CD4-positive, alpha-beta T cell treated with Interleukin-21 for 1 hour (primary cell): ENCODE measurements around the gene SLC22A6.

ENCODE experiments used
- DNase-seq: peaks from one replicate; pipeline ENCODE4 v3.0.0-alpha.2; 2020

The SLC22A6 gene, protein sequence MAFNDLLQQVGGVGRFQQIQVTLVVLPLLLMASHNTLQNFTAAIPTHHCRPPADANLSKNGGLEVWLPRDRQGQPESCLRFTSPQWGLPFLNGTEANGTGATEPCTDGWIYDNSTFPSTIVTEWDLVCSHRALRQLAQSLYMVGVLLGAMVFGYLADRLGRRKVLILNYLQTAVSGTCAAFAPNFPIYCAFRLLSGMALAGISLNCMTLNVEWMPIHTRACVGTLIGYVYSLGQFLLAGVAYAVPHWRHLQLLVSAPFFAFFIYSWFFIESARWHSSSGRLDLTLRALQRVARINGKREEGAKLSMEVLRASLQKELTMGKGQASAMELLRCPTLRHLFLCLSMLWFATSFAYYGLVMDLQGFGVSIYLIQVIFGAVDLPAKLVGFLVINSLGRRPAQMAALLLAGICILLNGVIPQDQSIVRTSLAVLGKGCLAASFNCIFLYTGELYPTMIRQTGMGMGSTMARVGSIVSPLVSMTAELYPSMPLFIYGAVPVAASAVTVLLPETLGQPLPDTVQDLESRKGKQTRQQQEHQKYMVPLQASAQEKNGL

GRCh38 chr11:62984451-62984991 is at the start of gene SLC22A6:
TSS of gene SLC22A6 (minus strand) at chr11:62984967. CDS start at chr11:62984690, 277 bp downstream.
- DNase-seq: no peak

DNA sequence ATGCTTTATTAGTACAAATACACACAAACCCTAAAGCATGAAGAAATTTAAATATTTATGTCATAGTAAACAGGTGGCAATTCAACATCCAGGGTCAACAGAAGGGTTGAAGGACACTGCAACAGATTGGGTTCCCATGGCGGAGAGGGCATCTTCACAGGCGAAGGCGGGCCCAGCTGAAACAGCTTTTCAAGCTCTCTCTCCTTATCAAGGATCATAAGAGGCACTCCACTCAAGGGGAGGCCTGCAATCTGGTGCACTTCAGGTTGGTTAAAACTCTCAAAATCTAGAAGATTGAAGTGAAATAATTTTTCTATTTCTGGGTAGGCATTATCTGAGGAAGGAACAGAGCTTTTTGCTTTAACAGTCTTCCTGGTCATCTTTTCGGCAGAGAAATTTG is 47.7 kb upstream of the SLC22A6 start:
- DNase-seq: no peak

- peak; percentile 78 for DNase-seq
Measured at GRCh38 chr11:63023841-63024648, 39.3 kb upstream of the SLC22A6 start.

- no peak for DNase-seq
Measured at GRCh38 chr11:63023222-63023814, 38.6 kb upstream of the SLC22A6 start.

DNA sequence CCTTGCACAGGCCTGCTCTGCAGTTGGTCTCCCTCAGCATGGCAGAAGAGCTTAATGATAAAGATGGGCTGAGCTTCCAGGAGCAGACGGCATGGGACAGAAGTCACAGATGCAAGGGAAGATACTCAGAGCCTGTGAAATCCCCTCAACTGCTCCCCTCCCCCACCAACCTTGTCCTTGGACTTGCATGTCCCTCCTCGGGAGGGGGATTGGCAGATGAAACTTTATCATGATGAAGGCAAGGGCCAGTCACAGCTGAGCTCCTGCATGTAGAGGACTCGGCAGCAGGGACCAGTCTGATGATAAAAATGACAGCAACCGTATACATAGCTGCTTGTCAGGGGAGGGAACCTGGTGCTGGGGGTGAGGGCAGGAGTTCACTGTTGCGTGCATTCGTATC is 37.7 kb upstream of the SLC22A6 start:
- DNase-seq: no peak

- no peak for DNase-seq
Measured at GRCh38 chr11:63020671-63021291, 36.0 kb upstream of the SLC22A6 start.

GRCh38 chr11:63019506-63019905 is 34.7 kb upstream of the SLC22A6 start:
- no peak for DNase-seq

GRCh38 chr11:63017306-63017974 is 32.7 kb upstream of the SLC22A6 start:
- no peak for DNase-seq

GRCh38 chr11:63015521-63016215 is 30.9 kb upstream of the SLC22A6 start, which contains the start of gene SLC22A8:
TSS of gene SLC22A8 (minus strand) at chr11:63015841. CDS start at chr11:63014958, 883 bp downstream.
- DNase-seq: no peak

DNA sequence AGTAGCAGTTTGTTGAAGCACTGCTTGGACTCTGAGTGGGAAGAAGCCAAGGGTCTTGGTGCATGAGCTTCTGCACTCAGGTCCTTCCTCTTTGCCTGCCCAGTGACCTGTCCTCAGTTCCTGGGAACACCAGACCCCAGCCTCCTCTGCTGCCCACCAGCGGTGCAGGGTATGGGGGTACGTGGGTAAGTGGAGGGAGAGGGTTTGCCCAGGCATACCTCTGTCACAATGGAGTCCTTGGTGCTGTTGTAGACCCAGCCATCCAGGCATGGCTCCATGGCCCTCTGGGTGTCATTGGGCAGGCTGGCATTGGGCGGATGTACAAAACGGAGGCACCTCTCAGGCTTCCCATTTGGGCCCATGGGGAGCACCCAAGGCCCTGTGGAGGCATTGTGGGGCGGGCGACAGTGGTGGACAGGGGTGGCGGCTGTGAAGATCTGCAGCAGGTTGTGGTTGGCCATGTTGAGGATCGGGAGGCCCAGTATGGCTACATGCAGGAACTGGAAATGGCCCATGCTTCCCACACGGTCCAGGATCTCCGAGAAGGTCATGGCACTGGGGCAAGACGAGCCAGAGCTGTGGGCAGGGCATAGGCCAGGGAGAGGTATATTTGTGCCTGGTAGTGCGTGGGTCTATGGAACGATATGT is 29.8 kb upstream of the SLC22A6 start:
- DNase-seq: no peak

DNA sequence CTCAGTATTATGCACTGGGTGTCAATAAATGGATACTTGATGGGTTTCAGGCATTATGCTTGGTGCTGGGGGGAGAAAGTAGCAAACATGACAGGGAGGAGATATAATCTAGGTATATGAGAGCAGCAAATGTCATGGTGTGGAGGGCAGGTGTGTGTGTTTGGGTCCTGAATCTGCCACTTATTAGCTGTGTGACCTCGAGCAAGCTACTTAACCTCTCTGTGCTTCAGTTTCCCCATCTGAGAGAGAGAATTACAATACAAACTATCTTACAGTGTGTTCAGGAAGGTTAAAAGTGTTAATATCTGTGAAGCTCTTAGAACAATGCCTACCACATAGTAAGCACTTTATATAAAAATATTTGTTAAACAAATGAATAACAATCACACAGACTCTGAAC is 28.1 kb upstream of the SLC22A6 start:
- no peak for DNase-seq

GRCh38 chr11:63012430-63012829 is 27.7 kb upstream of the SLC22A6 start:
- no peak for DNase-seq

DNA sequence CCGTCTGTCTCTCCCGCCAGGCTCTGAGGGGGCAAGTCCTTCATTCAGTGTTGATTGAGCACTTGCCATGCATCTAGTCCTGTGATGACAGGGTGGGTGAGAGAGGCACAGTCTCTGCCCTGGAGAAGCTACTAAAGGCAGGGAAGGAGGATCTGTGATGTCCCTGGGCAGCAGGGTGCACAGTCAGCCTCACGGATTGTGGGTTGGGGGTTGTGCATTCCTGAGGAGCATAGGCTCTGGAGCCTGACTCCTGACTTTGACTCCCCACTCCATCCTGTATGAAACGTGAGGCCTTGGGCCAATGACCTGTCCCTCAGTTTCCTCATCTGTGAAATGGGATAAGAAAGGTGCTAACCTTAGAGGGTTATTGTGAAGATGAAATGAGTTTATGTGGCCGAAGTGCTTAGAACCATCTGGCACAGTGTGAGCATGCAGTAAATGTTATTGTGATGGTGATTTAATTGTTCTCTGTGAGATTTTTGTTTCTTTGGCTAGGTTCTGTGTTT is 26.2 kb upstream of the SLC22A6 start:
- DNase-seq: no peak

DNA sequence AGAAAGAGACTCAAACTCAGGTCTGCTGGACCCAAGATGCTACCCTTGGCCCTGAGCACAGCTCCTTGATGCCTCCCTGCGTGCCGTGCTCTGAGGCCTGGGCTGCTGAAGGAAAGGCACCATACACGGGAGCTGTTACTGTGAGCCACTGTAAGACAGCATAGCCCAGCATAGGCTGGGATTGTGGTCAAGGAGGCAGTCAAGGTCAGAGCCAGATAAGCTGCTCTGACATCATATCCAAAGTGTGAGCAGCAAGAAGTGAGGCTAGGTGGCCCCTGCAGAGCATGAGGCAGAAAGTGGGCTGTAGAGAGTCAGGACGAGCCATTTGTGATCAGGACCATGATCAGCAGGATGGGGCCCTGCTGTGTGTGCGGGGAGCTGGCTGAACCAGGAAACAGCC is 23.2 kb upstream of the SLC22A6 start:
- DNase-seq: no peak

DNA sequence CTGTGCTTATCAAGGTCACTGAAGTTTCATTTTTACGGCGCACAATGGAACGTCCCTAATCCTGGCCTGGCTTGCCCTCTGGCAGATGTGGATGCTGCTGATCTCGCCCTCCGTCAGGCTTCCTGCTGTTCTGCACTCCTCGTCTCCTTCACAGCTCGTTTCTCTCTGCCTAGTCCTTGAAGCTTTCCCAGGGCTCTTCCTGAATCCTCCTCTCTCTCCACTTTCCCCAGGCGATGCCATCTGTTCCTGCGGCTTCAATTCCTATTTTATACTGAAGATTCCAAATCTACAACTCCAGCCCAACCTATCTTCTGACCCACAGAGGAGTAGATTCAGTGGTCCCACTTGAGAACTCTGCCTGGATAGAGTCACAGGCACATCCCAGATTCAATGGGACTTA is 16.7 kb upstream of the SLC22A6 start:
- DNase-seq: no peak

- no peak for DNase-seq
Measured at GRCh38 chr11:62999649-63000048, 14.9 kb upstream of the SLC22A6 start.

GRCh38 chr11:62999156-62999555 is 14.4 kb upstream of the SLC22A6 start:
- no peak for DNase-seq

- DNase-seq: no peak
Measured at GRCh38 chr11:62996271-62996670, 11.5 kb upstream of the SLC22A6 start.

DNA sequence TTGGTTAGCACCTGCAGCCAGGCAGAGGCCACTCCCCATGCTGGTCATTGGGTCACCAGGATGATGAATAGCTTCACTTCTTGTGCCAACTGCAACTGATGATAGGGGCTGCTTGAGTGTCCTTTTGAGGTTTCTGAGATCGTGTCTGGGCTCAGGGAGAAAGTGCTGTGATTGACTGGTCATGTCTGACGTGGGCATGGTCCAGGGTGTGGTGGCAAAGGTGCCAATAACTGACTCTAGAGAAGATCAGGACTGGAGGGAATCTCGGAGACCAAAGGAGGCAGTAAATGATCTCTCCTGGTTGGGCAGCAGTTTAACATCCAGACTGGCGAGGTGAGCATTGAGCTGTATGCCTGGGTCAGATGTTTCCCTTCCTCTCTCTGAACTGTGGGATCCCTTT is 10.0 kb upstream of the SLC22A6 start:
- DNase-seq: no peak

GRCh38 chr11:62988276-62988675 is 3.5 kb upstream of the SLC22A6 start:
- no peak for DNase-seq
